ENCODE measurements around the gene GNG8.
"Not testable (repeated sequence)": the region's sequence is repeated elsewhere in the genome, so short reads cannot be mapped to it uniquely, and the experiment has no call there.

GNG8 gene

GRCh38 chr19:46644720-46645119 lies 8.7 kb upstream of the GNG8 start:
- no peak for DNase-seq

GRCh38 chr19:46640656-46641055 lies 4.7 kb upstream of the GNG8 start:
- no peak for DNase-seq

GRCh38 chr19:46639358-46640182 lies 3.6 kb upstream of the GNG8 start:
- no peak for DNase-seq

GRCh38 chr19:46637224-46637623 lies 1.2 kb upstream of the GNG8 start:
- DNase-seq, result no peak

- DNase-seq, result peak; percentile 34
These were observed 1.3 kb downstream of the GNG8 start for GRCh38 chr19:46634656-46635218.

GRCh38 chr19:46634045-46634655 lies 1.9 kb downstream of the GNG8 start:
- DNase-seq, result no peak

GRCh38 chr19:46633130-46633529 lies 2.9 kb downstream of the GNG8 start:
- DNase-seq, result no peak

GRCh38 chr19:46631481-46631880 lies 4.5 kb downstream of the GNG8 start:
- no peak for DNase-seq

- DNase-seq, result no peak
These were observed 5.3 kb downstream of the GNG8 start for GRCh38 chr19:46630586-46631205.

- DNase-seq, result no peak
These were observed 6.4 kb downstream of the GNG8 start for GRCh38 chr19:46629546-46630025.

GRCh38 chr19:46628970-46629369 lies 7.0 kb downstream of the GNG8 start:
- DNase-seq, result not testable (repeated sequence)

- DNase-seq, result no peak
These were observed 9.6 kb downstream of the GNG8 start for GRCh38 chr19:46626446-46626845.

GRCh38 chr19:46625731-46626130 lies 10.3 kb downstream of the GNG8 start:
- no peak for DNase-seq

GRCh38 chr19:46624958-46625661 lies 10.9 kb downstream of the GNG8 start, which contains the start of gene PTGIR:
PTGIR (minus strand) TSS chr19:46625089; CDS start chr19:46624225, 864 bp downstream.
- DNase-seq, result no peak

- DNase-seq, result no peak
These were observed 12.0 kb downstream of the GNG8 start for GRCh38 chr19:46623915-46624502.

- DNase-seq, result no peak
These were observed 13.9 kb downstream of the GNG8 start for GRCh38 chr19:46622118-46622446.

GRCh38 chr19:46621191-46622117 lies 14.5 kb downstream of the GNG8 start:
- DNase-seq, result no peak

- no peak for DNase-seq
These were observed 15.3 kb downstream of the GNG8 start for GRCh38 chr19:46620716-46621115.

GRCh38 chr19:46620267-46620666 lies 15.7 kb downstream of the GNG8 start:
- no peak for DNase-seq

- DNase-seq, result no peak
These were observed 17.3 kb downstream of the GNG8 start for GRCh38 chr19:46618670-46619231.

GRCh38 chr19:46617601-46618000 lies 18.4 kb downstream of the GNG8 start:
- DNase-seq, result no peak
